ENCODE measurements around the gene PDZD2.

GRCh38 chr5:31819926-31820516 lies 181.1 kb downstream of the PDZD2 start:
- TF ChIP-seq, protein P1, sequence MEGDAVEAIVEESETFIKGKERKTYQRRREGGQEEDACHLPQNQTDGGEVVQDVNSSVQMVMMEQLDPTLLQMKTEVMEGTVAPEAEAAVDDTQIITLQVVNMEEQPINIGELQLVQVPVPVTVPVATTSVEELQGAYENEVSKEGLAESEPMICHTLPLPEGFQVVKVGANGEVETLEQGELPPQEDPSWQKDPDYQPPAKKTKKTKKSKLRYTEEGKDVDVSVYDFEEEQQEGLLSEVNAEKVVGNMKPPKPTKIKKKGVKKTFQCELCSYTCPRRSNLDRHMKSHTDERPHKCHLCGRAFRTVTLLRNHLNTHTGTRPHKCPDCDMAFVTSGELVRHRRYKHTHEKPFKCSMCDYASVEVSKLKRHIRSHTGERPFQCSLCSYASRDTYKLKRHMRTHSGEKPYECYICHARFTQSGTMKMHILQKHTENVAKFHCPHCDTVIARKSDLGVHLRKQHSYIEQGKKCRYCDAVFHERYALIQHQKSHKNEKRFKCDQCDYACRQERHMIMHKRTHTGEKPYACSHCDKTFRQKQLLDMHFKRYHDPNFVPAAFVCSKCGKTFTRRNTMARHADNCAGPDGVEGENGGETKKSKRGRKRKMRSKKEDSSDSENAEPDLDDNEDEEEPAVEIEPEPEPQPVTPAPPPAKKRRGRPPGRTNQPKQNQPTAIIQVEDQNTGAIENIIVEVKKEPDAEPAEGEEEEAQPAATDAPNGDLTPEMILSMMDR (IDR thresholded peaks at IDR 0.05), result no peak
- TF ChIP-seq POLR2A (IDR thresholded peaks at IDR 0.05), result no peak
